Ishikawa (cell line): Measurements from ENCODE around the gene PDE11A.

Source experiments
- CREB1 ChIP-seq: IDR thresholded peaks from 2 replicates; pipeline ENCODE4 v1.6.1; 2012; ENCODE audit warnings: low read depth
- EP300 ChIP-seq: IDR thresholded peaks from 2 replicates; pipeline ENCODE4 v1.6.1; 2012; ENCODE audit warnings: borderline replicate concordance
- NFIC ChIP-seq: IDR thresholded peaks from 2 replicates; pipeline ENCODE4 v1.6.1; 2012
- TAF1 ChIP-seq: IDR thresholded peaks from 2 replicates; pipeline ENCODE4 v1.6.1; 2012; ENCODE audit warnings: low read depth, mild to moderate bottlenecking
- TCF12 ChIP-seq: IDR thresholded peaks from 2 replicates; pipeline ENCODE4 v1.6.1; 2012; ENCODE audit warnings: low read depth
- YY1 ChIP-seq: IDR thresholded peaks from 2 replicates; pipeline ENCODE4 v1.6.1; 2012; ENCODE audit warnings: low read depth

DNA sequence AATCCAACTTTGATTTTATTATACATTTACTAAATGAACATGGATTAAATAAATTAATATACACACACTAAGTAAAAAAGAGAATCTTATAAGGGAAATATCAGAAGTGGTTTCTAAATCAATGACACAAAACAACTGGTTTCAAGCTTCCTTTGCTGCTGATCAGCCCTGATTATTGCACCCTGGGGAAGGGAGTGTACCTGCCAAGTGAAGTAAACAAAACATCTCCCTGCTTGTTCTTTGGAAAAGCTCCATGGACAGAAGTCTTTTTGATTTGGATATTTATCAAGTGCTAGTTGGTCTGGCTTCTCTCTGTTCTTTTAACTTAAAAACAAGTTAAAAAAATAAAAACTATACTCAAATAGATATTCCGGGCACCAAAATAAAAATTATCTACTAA is 190.1 kb downstream of the PDE11A start:
- no peak for TF ChIP-seq EP300
- TF ChIP-seq TCF12, result no peak
- no peak for TF ChIP-seq NFIC
- no peak for TF ChIP-seq CREB1
- no peak for TF ChIP-seq TAF1
- no peak for TF ChIP-seq YY1
